H9 (cell line): ENCODE measurements around the gene IFIT1. TPM values are rescaled to one million over a fixed set of nuclear protein-coding genes. Genes with fewer than 3 reads are reported as not detected.

ENCODE experiments used
- DNase-seq: peaks from one replicate; pipeline ENCODE4 v3.0.0-alpha.2; 2017
- H2AFZ ChIP-seq: one replicate; pipeline ENCODE4 v1.6.1; 2013; ENCODE audit warnings: mild to moderate bottlenecking, low read length, control low read depth, moderate library complexity
- H2AK5ac ChIP-seq: 2 replicates; pipeline ENCODE4 v1.6.1; 2013; ENCODE audit warnings: low read length, control low read depth, mixed read lengths; ENCODE audit not compliant: insufficient read length
- H2BK120ac ChIP-seq: one replicate; pipeline ENCODE4 v1.6.1; 2013; ENCODE audit warnings: low read depth, mild to moderate bottlenecking, low read length, control low read depth, inconsistent platforms; ENCODE audit not compliant: poor library complexity, severe bottlenecking
- H2BK12ac ChIP-seq: 2 replicates; pipeline ENCODE4 v1.6.1; 2013; ENCODE audit warnings: low read length, control low read depth, mixed read lengths, low read depth; ENCODE audit not compliant: insufficient read length
- H2BK15ac ChIP-seq: 2 replicates; pipeline ENCODE4 v1.6.1; 2013; ENCODE audit warnings: low read depth, low read length, control low read depth
- H2BK20ac ChIP-seq: one replicate; pipeline ENCODE4 v1.6.1; 2013; ENCODE audit warnings: low read depth, mild to moderate bottlenecking, low read length, control low read depth, inconsistent platforms; ENCODE audit not compliant: poor library complexity, severe bottlenecking
- H2BK5ac ChIP-seq: 2 replicates; pipeline ENCODE4 v1.6.1; 2013; ENCODE audit warnings: low read length, control low read depth, mixed read lengths; ENCODE audit not compliant: insufficient read length
- H3K14ac ChIP-seq: 2 replicates; pipeline ENCODE4 v1.6.1; 2013; ENCODE audit warnings: low read length, control low read depth; ENCODE audit not compliant: insufficient read depth
- H3K18ac ChIP-seq: 2 replicates; pipeline ENCODE4 v1.6.1; 2013; ENCODE audit warnings: low read depth, mild to moderate bottlenecking, mixed read lengths, low read length, control low read depth; ENCODE audit not compliant: insufficient read length
- H3K23ac ChIP-seq: 2 replicates; pipeline ENCODE4 v1.6.1; 2013; ENCODE audit warnings: low read length, control low read depth, mixed read lengths, low read depth; ENCODE audit not compliant: insufficient read length
- H3K23me2 ChIP-seq: 2 replicates; pipeline ENCODE4 v1.6.1; 2013; ENCODE audit warnings: low read depth, mild to moderate bottlenecking, mixed read lengths, low read length, control low read depth; ENCODE audit not compliant: insufficient read length, poor library complexity, severe bottlenecking
- H3K27ac ChIP-seq: 2 replicates; pipeline ENCODE4 v1.5.1; 2013; ENCODE audit warnings: low read length, control low read depth, mixed read lengths, low read depth; ENCODE audit not compliant: insufficient read length
- H3K27me3 ChIP-seq: 2 replicates; pipeline ENCODE4 v1.6.1; 2013; ENCODE audit warnings: low read length, control low read depth, inconsistent platforms; ENCODE audit not compliant: insufficient read depth
- H3K4ac ChIP-seq: 2 replicates; pipeline ENCODE4 v1.6.1; 2013; ENCODE audit warnings: low read depth, mild to moderate bottlenecking, control low read depth, inconsistent platforms, low read length, moderate library complexity
- H3K4me1 ChIP-seq: 2 replicates; pipeline ENCODE4 v1.6.1; 2013; ENCODE audit warnings: low read length, control low read depth, inconsistent platforms; ENCODE audit not compliant: insufficient read depth
- H3K4me2 ChIP-seq: 2 replicates; pipeline ENCODE4 v1.6.1; 2013; ENCODE audit warnings: low read length, control low read depth, mixed read lengths; ENCODE audit not compliant: insufficient read length, insufficient read depth
- H3K56ac ChIP-seq: 2 replicates; pipeline ENCODE4 v1.6.1; 2013; ENCODE audit warnings: low read depth, mild to moderate bottlenecking, mixed read lengths, low read length, control low read depth; ENCODE audit not compliant: insufficient read length
- H3K79me1 ChIP-seq: 2 replicates; pipeline ENCODE4 v1.6.1; 2013; ENCODE audit warnings: low read depth, mild to moderate bottlenecking, moderate library complexity, low read length, control low read depth, inconsistent platforms; ENCODE audit not compliant: insufficient read depth, poor library complexity, severe bottlenecking
- H3K79me2 ChIP-seq: 2 replicates; pipeline ENCODE4 v1.6.1; 2013; ENCODE audit warnings: low read length, control low read depth, inconsistent platforms; ENCODE audit not compliant: insufficient read depth
- H3K9ac ChIP-seq: 2 replicates; pipeline ENCODE4 v1.6.1; 2013; ENCODE audit warnings: low read length, control low read depth, mixed read lengths; ENCODE audit not compliant: insufficient read length; ENCODE audit errors: extremely low read depth
- H3K9me3 ChIP-seq: one replicate; pipeline ENCODE4 v1.6.1; 2013; ENCODE audit warnings: low read depth, low read length, inconsistent platforms; ENCODE audit not compliant: control insufficient read depth
- H3T11ph ChIP-seq: one replicate; pipeline ENCODE4 v1.6.1; 2013; ENCODE audit warnings: mild to moderate bottlenecking, low read length, control low read depth, inconsistent platforms
- H4K20me1 ChIP-seq: one replicate; pipeline ENCODE4 v1.6.1; 2013; ENCODE audit not compliant: control insufficient read depth, insufficient read length, insufficient read depth
- H4K5ac ChIP-seq: 2 replicates; pipeline ENCODE4 v1.6.1; 2013; ENCODE audit warnings: low read depth, mild to moderate bottlenecking, mixed read lengths, low read length, control low read depth; ENCODE audit not compliant: insufficient read length
- H4K8ac ChIP-seq: replicated peaks from 2 replicates; pipeline ENCODE4 v1.6.1; 2013; ENCODE audit warnings: low read length, control low read depth, mixed read lengths, low read depth; ENCODE audit not compliant: insufficient read length
- H4K91ac ChIP-seq: 2 replicates; pipeline ENCODE4 v1.6.1; 2013; ENCODE audit warnings: low read depth, mild to moderate bottlenecking, moderate library complexity, mixed read lengths, low read length, control low read depth; ENCODE audit not compliant: insufficient read length
- H3K27ac Mint-ChIP-seq, 3 experiments: 2 replicates in 2 of 3; 3 replicates in 1 of 3; pipeline ENCODE4 v1.8.0; 2020 to 2021; ENCODE audit warnings: mixed read lengths in 3 of 3, mild to moderate bottlenecking in 1 of 3, moderate library complexity in 1 of 3
- H3K27me3 Mint-ChIP-seq: 2 replicates; pipeline ENCODE4 v1.8.0; 2021; ENCODE audit warnings: low read depth, mild to moderate bottlenecking, moderate library complexity, mixed read lengths
- H3K36me3 Mint-ChIP-seq, 3 experiments: 2 replicates in 2 of 3; 3 replicates in 1 of 3; pipeline ENCODE4 v1.8.0; 2020 to 2021; ENCODE audit warnings: low read depth in 3 of 3, mixed read lengths in 3 of 3; ENCODE audit not compliant: insufficient read depth in 1 of 3
- H3K4me1 Mint-ChIP-seq, 2 experiments: 2 replicates each; pipeline ENCODE4 v1.8.0; 2020; ENCODE audit warnings: mixed read lengths in 2 of 2
- H3K4me3 Mint-ChIP-seq, 2 experiments: 2 replicates in 1 of 2; 3 replicates in 1 of 2; pipeline ENCODE4 v1.8.0; 2020 to 2021; ENCODE audit warnings: mild to moderate bottlenecking in 2 of 2, mixed read lengths in 2 of 2, moderate library complexity in 1 of 2
- H3K9me3 Mint-ChIP-seq, 2 experiments: 2 replicates in 1 of 2; 3 replicates in 1 of 2; pipeline ENCODE4 v1.8.0; 2020; ENCODE audit warnings: mild to moderate bottlenecking in 2 of 2, mixed read lengths in 2 of 2, moderate library complexity in 1 of 2
- WGBS: extraction: QIAGEN DNeasy Blood & Tissue Kit; methylation state at CpG from one replicate; pipeline ENCODE4 v1.1.7; 2013; ENCODE audit warnings: missing lambda C conversion rate, low lambda C conversion rate, mixed read lengths; ENCODE audit not compliant: insufficient read length; ENCODE audit errors: extremely low coverage; 5-methylcytosine and 5-hydroxymethylcytosine counted together
- total RNA-seq: library from RNA; stranded (reverse); gene quantifications from 2 replicates; pipeline ENCODE4 v1.2.1, GENCODE V29; 2021
- TF ChIP-seq, protein P1 (sequence below): fragments of 200-600 bp; sonication (generic); conservative IDR thresholded peaks from 3 replicates; pipeline ENCODE4 v1.8.0; 2021; ENCODE audit warnings: antibody characterized with exemption, mild to moderate bottlenecking

Gene IFIT1
- total RNA-seq, 1 experiment from 2014 or later, result 1.2 TPM

DNA sequence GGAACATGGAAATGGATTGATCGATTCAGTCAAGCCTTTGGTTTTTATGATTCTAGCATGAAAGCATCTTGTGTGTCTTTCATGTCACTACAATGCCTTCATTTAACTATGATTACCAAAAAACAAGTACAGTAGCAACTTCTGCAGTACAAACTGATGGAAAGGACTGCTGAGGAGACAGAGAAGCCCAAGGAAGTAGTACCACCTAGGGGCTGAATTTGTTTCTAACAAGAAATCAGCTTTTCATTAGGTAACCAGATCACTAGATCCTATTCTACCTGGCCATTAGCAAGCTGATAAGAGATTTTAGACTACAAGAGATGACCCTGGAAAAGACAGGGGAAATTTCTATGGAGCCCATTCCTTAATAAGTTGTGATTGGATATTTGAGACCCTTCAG, 3.2 kb upstream of the IFIT1 start:
- H3T11ph ChIP-seq, result no peak overlapping the region
- no peak overlapping the region for H3K18ac ChIP-seq
- WGBS, result no CpG with 5 or more reads among the region's 1 CpG
- H3K79me1 ChIP-seq, result no peaks in the 10 kb centered on the region
- no peaks in the 10 kb centered on the region for H4K20me1 ChIP-seq
- H3K4ac ChIP-seq, result no peak overlapping the region
- H4K5ac ChIP-seq, result no peak overlapping the region
- H3K14ac ChIP-seq, result no peak overlapping the region
- H3K79me2 ChIP-seq, result no peaks in the 10 kb centered on the region
- H3K23ac ChIP-seq, result no peak overlapping the region
- no peak overlapping the region for H3K27ac Mint-ChIP-seq
- no peak for DNase-seq
- H2BK120ac ChIP-seq, result no peak overlapping the region
- H2AK5ac ChIP-seq, result no peak overlapping the region
- no peak overlapping the region for H3K9ac ChIP-seq
- no peak overlapping the region for H3K4me3 Mint-ChIP-seq
- no peak overlapping the region for H2BK20ac ChIP-seq
- H4K8ac ChIP-seq, result no peak overlapping the region
- H2AFZ ChIP-seq, result no peak overlapping the region
- no peaks in the 10 kb centered on the region for H3K27me3 ChIP-seq
- no peaks in the 10 kb centered on the region for H3K36me3 Mint-ChIP-seq
- no peaks in the 10 kb centered on the region for H3K9me3 Mint-ChIP-seq
- no peak overlapping the region for H4K91ac ChIP-seq
- H2BK12ac ChIP-seq, result no peak overlapping the region
- peaks cover 14 to 20% of the 10 kb centered on the region in 2 experiments for H3K4me1 Mint-ChIP-seq
- no peak overlapping the region for H3K27ac ChIP-seq
- H2BK5ac ChIP-seq, result no peak overlapping the region
- no peak overlapping the region for H3K4me2 ChIP-seq
- peaks cover 4% of the 10 kb centered on the region; the same call in 1 of the 2 replicates for H3K4me1 ChIP-seq
- no peak overlapping the region for H3K56ac ChIP-seq
- TF ChIP-seq, protein P1, sequence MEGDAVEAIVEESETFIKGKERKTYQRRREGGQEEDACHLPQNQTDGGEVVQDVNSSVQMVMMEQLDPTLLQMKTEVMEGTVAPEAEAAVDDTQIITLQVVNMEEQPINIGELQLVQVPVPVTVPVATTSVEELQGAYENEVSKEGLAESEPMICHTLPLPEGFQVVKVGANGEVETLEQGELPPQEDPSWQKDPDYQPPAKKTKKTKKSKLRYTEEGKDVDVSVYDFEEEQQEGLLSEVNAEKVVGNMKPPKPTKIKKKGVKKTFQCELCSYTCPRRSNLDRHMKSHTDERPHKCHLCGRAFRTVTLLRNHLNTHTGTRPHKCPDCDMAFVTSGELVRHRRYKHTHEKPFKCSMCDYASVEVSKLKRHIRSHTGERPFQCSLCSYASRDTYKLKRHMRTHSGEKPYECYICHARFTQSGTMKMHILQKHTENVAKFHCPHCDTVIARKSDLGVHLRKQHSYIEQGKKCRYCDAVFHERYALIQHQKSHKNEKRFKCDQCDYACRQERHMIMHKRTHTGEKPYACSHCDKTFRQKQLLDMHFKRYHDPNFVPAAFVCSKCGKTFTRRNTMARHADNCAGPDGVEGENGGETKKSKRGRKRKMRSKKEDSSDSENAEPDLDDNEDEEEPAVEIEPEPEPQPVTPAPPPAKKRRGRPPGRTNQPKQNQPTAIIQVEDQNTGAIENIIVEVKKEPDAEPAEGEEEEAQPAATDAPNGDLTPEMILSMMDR, result peak; percentile 58; the same call in 2 of the 3 replicates
- no peak overlapping the region for H2BK15ac ChIP-seq
- peaks cover 2% of the 10 kb centered on the region for H3K23me2 ChIP-seq
- no peaks in the 10 kb centered on the region for H3K9me3 ChIP-seq
- H3K27me3 Mint-ChIP-seq, result no peaks in the 10 kb centered on the region
